HG03139 (cell line): ENCODE measurements around the gene FGFR1OP2.

Experiments used
- ATAC-seq: cut with Tn5 transposase; IDR thresholded peaks from one replicate; pipeline ENCODE4 v1.9.1; 2021; ENCODE audit not compliant: unreplicated experiment

FGFR1OP2 gene

GRCh38 chr12:27001663-27002062 lies 63.4 kb downstream of the FGFR1OP2 start:
- ATAC-seq: no peak

GRCh38 chr12:27002141-27002540 lies 63.9 kb downstream of the FGFR1OP2 start:
- ATAC-seq: no peak

- ATAC-seq: no peak
Measured at GRCh38 chr12:27003421-27004381, 65.4 kb downstream of the FGFR1OP2 start.

- no peak for ATAC-seq
Measured at GRCh38 chr12:27005495-27005894, 67.2 kb downstream of the FGFR1OP2 start.

GRCh38 chr12:27006797-27007467 lies 68.7 kb downstream of the FGFR1OP2 start:
- ATAC-seq: no peak

- no peak for ATAC-seq
Measured at GRCh38 chr12:27008081-27008480, 69.8 kb downstream of the FGFR1OP2 start.

- ATAC-seq: no peak
Measured at GRCh38 chr12:27009881-27010301, 71.6 kb downstream of the FGFR1OP2 start.

GRCh38 chr12:27012239-27012981 lies 74.1 kb downstream of the FGFR1OP2 start:
- no peak for ATAC-seq

- ATAC-seq: no peak
Measured at GRCh38 chr12:27012982-27013255, 74.6 kb downstream of the FGFR1OP2 start.

- ATAC-seq: peak; percentile 14
Measured at GRCh38 chr12:27013611-27014084, 75.4 kb downstream of the FGFR1OP2 start.

- ATAC-seq: peak; percentile 76
Measured at GRCh38 chr12:27014085-27014858, 76.0 kb downstream of the FGFR1OP2 start, which contains the start of gene TM7SF3. TSS of gene TM7SF3 (minus strand) at chr12:27014384. CDS start at chr12:27014168, 216 bp downstream.

- no peak for ATAC-seq
Measured at GRCh38 chr12:27014859-27015729, 76.8 kb downstream of the FGFR1OP2 start.

- ATAC-seq: no peak
Measured at GRCh38 chr12:27015730-27016076, 77.4 kb downstream of the FGFR1OP2 start.
